Motor neuron (in vitro differentiated cells): ENCODE data around the gene IFIT1B. TPM values are rescaled to one million over a fixed set of nuclear protein-coding genes. Genes with fewer than 3 reads are reported as not detected.
"Not testable (repeated sequence)": the region's sequence is repeated elsewhere in the genome, so short reads cannot be mapped to it uniquely, and the experiment has no call there.

Experiments used
- ATAC-seq, 8 experiments: fragments of 200-7000 bp; cut with Tn5 transposase; replicated peaks in 6 of 8; 2 replicates each; pipeline ENCODE4 v1.8.0; 2021; ENCODE audit warnings: mild to moderate bottlenecking in 8 of 8, moderate library complexity in 8 of 8
- H3K27ac ChIP-seq, 2 donors: fragments of 250-450 bp; sonication (Bioruptor Pico); 2 replicates each; pipeline ENCODE4 v1.9.0; 2021; ENCODE audit warnings: antibody characterized with exemption in 2 of 2, mild to moderate bottlenecking in 2 of 2, moderate library complexity in 1 of 2
- H3K4me1 ChIP-seq, 2 donors: fragments of 250-450 bp; sonication (Bioruptor Pico); replicated peaks in 1 of 2; 2 replicates each; pipeline ENCODE4 v1.6.1; 2021; ENCODE audit warnings: antibody characterized with exemption in 2 of 2, mild to moderate bottlenecking in 2 of 2, moderate library complexity in 1 of 2
- H3K4me3 ChIP-seq, 5 donors: fragments of 250-450 bp; sonication (Bioruptor Pico); 2 replicates each; pipeline ENCODE4 v1.9.0; 2021; ENCODE audit warnings: antibody characterized with exemption in 5 of 5, mild to moderate bottlenecking in 5 of 5, moderate library complexity in 4 of 5
- WGBS, 10 experiments: fragments of 450-650 bp; shearing (Covaris generic); methylation state at CpG; one replicate each; pipeline ENCODE4 v1.0.0; 2022; 5-methylcytosine and 5-hydroxymethylcytosine counted together
- in situ Hi-C, 9 experiments: fragments of 400-800 bp; cut with MboI; loops; one replicate each; pipeline ENCODE4 v1.15.0; 2021; ENCODE audit warnings: low sequenced_read_pairs in 9 of 9, low pct_unique_long_range_greater_than_20kb in 2 of 9; ENCODE audit not compliant: unreplicated experiment in 9 of 9
- total RNA-seq, 8 experiments: library from RNA; unstranded; fragments of 300-600 nt; gene quantifications; 2 replicates each; pipeline versions ENCODE4 v1.2.3 to v1.2.4, GENCODE V29; 2022

Gene IFIT1B
- total RNA-seq, 8 experiments from 2014 or later, result 0.13 to 0.57 (median 0.53) TPM

GRCh38 chr10:89393898-89394297 is 16.0 kb downstream of the IFIT1B start:
- H3K4me1 ChIP-seq, result peaks cover 3 to 7% of the 10 kb centered on the region in 2 donors
- no peak overlapping the region for H3K4me3 ChIP-seq
- 28 to 100% (median 67%) methylated on average over 1 to 3 of the region's 3 CpGs for WGBS, 10 experiments
- in situ Hi-C loops, result loop anchor here in 2 of 9 experiments (25.0 kb wide), 1 partner anchor 357 kb away; no protein-coding TSS in a partner anchor
- no peak for ATAC-seq
- H3K27ac ChIP-seq, result no peak overlapping the region

GRCh38 chr10:89395141-89395540 is 17.3 kb downstream of the IFIT1B start:
- in situ Hi-C loops, result loop anchor here in 2 of 9 experiments (25.0 kb wide), 1 partner anchor 358 kb away; no protein-coding TSS in a partner anchor
- no peak overlapping the region for H3K4me3 ChIP-seq

GRCh38 chr10:89398003-89398749 is 20.3 kb downstream of the IFIT1B start:
- in situ Hi-C loops, result loop anchor here in 2 of 9 experiments (25.0 kb wide), 1 partner anchor 361 kb away; no protein-coding TSS in a partner anchor
- peak in 1 of 8 experiments; percentile 32 for ATAC-seq
- Histone ChIP-seq H3K4me3 (no peak overlapping the region), H3K4me1 (peaks cover 0 to 2% of the 10 kb centered on the region in 2 donors), H3K27ac (no peak overlapping the region)
- 56 to 92% (median 70%) methylated on average over 1 to 5 of the region's 5 CpGs for WGBS, 10 experiments

More at GRCh38 chr10:89395141-89395540, 17.3 kb downstream of the IFIT1B start:
- no peak overlapping the region for H3K27ac ChIP-seq
- peaks cover 3 to 7% of the 10 kb centered on the region in 2 donors for H3K4me1 ChIP-seq
- no peak for ATAC-seq
- WGBS, 10 experiments, result 80 to 100% (median 95%) methylated on average over 1 to 2 of the region's 2 CpGs; no CpG with 5 or more reads in 5 of the 10 experiments

- Histone ChIP-seq H3K27ac (no peak overlapping the region), H3K4me3 (no peak overlapping the region), H3K4me1 (no peaks in the 10 kb centered on the region)
- WGBS, 10 experiments, result 80 to 100% (median 91%) methylated on average over 1 of the region's 1 CpG; no CpG with 5 or more reads in 5 of the 10 experiments
- in situ Hi-C loops, result loop anchor here in 2 of 9 experiments (25.0 kb wide), 1 partner anchor 363 kb away; no protein-coding TSS in a partner anchor
- ATAC-seq, result no peak
These were observed 22.1 kb downstream of the IFIT1B start for GRCh38 chr10:89399956-89400355.

DNA sequence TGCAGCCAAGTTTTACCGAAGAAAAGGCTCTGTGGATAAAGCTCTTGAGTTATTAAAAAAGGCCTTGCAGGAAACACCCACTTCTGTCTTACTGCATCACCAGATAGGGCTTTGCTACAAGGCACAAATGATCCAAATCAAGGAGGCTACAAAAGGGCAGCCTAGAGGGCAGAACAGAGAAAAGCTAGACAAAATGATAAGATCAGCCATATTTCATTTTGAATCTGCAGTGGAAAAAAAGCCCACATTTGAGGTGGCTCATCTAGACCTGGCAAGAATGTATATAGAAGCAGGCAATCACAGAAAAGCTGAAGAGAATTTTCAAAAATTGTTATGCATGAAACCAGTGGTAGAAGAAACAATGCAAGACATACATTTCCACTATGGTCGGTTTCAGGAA is 25.2 kb downstream of the IFIT1B start:
- no peak overlapping the region for H3K4me3 ChIP-seq
- no peak overlapping the region for H3K27ac ChIP-seq
- ATAC-seq, result no peak
- 60 to 100% (median 100%) methylated on average over 1 to 2 of the region's 2 CpGs; no CpG with 5 or more reads in 1 of the 10 experiments for WGBS, 10 experiments
- in situ Hi-C loops, result no loop called here
- no peaks in the 10 kb centered on the region for H3K4me1 ChIP-seq

- Histone ChIP-seq H3K4me1 (no peaks in the 10 kb centered on the region), H3K4me3 (no peak overlapping the region), H3K27ac (no peak overlapping the region)
- WGBS, 10 experiments, result 67 to 100% (median 93%) methylated on average over 1 to 7 of the region's 11 CpGs; no CpG with 5 or more reads in 2 of the 10 experiments
- in situ Hi-C loops, result no loop called here
- peak in 6 of 8 experiments; percentile 20 to 55 (median 42) for ATAC-seq
These were observed 26.5 kb downstream of the IFIT1B start for GRCh38 chr10:89404104-89405047.

DNA sequence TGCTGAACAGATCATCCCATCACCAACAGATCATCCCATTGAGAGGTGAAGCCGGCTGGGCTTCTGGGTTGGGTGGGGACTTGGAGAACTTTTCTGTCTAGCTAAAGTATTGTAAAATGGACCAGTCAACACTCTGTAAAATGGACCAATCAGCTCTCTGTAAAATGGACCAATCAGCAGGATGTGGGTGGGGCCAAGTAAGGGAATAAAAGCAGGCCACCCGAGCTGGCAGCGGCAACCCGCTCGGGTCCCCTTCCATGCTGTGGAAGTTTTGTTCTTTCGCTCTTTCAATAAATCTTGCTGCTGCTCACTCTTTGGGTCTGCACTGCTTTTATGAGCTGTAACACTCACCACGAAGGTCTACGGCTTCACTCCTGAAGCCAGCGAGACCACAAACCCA is 28.3 kb downstream of the IFIT1B start:
- not testable (repeated sequence) for ATAC-seq

GRCh38 chr10:89407792-89408191 is 29.9 kb downstream of the IFIT1B start:
- 90 to 100% (median 100%) methylated on average over 1 to 2 of the region's 3 CpGs; no CpG with 5 or more reads in 7 of the 10 experiments for WGBS, 10 experiments
- H3K27ac ChIP-seq, in situ Hi-C loops, H3K4me1 ChIP-seq, H3K4me3 ChIP-seq, ATAC-seq: not testable (repeated sequence)

More for the DNA sequence above, 28.3 kb downstream of the IFIT1B start:
- in situ Hi-C loops, H3K4me3 ChIP-seq, H3K4me1 ChIP-seq, H3K27ac ChIP-seq: not testable (repeated sequence)
- WGBS, 10 experiments, result 94 to 100% (median 96%) methylated on average over 1 to 8 of the region's 9 CpGs; no CpG with 5 or more reads in 4 of the 10 experiments

GRCh38 chr10:89409282-89409681 is 31.4 kb downstream of the IFIT1B start:
- in situ Hi-C loops, H3K4me3 ChIP-seq, ATAC-seq, H3K4me1 ChIP-seq, H3K27ac ChIP-seq: not testable (repeated sequence)
- 83 to 100% (median 93%) methylated on average over 1 to 4 of the region's 5 CpGs; no CpG with 5 or more reads in 3 of the 10 experiments for WGBS, 10 experiments

DNA sequence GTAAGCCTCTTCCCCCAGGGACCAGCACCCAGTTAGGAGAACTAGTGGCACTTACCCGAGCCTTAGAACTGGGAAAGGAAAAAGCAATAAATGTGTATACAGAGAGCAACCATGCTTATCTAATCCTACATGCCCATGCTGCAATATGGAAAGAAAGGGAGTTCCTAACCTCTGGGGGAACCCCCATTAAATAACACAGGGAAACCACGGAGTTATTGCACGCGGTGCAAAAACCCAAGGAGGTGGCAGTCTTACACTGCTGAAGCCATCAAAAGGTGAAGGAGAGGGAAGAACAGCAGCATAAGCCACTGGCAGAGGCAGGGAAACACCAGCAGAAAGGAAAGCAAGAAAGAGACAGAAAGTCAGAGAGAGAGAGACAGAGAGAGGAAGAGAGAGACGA is 32.7 kb downstream of the IFIT1B start:
- ATAC-seq, H3K4me1 ChIP-seq, H3K27ac ChIP-seq, in situ Hi-C loops, H3K4me3 ChIP-seq: not testable (repeated sequence)
- 85 to 100% (median 96%) methylated on average over 1 to 5 of the region's 5 CpGs; no CpG with 5 or more reads in 1 of the 10 experiments for WGBS, 10 experiments

DNA sequence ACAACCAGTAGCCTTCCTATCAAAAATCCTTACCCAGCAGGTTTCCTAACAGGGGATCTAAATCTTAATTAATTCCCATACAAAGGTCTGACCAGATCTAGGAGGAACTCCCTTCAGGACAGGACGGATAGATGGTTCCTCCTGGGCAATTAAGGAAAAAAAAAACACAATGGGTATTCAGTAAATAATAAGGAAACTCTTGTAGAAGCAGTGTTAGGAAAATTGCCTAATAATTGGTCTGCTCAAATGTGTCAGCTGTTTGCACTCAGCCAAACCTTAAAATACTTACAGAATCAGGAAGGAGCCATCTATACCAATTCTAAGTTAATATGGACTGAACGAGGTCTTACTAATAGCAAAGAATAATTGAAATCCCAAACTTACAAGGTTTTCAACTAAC is 33.3 kb downstream of the IFIT1B start:
- H3K4me1 ChIP-seq, ATAC-seq, in situ Hi-C loops, H3K4me3 ChIP-seq, H3K27ac ChIP-seq: not testable (repeated sequence)
- 50 to 100% (median 85%) methylated on average over 1 to 2 of the region's 2 CpGs for WGBS, 10 experiments

- 82 to 100% (median 91%) methylated on average over 2 to 10 of the region's 10 CpGs; no CpG with 5 or more reads in 3 of the 10 experiments for WGBS, 10 experiments
- H3K4me3 ChIP-seq, in situ Hi-C loops, H3K27ac ChIP-seq, ATAC-seq: not testable (repeated sequence)
- peaks cover 5 to 15% of the 10 kb centered on the region in 2 donors for H3K4me1 ChIP-seq
These were observed 34.4 kb downstream of the IFIT1B start for GRCh38 chr10:89412276-89412675.
